ENCODE results near the gene CHPF. TPM values are rescaled to one million over a fixed set of nuclear protein-coding genes. Genes with fewer than 3 reads are reported as not detected.

The CHPF gene
- total RNA-seq, 2 experiments from 2014 or later = 24.1 to 33.0 TPM

DNA sequence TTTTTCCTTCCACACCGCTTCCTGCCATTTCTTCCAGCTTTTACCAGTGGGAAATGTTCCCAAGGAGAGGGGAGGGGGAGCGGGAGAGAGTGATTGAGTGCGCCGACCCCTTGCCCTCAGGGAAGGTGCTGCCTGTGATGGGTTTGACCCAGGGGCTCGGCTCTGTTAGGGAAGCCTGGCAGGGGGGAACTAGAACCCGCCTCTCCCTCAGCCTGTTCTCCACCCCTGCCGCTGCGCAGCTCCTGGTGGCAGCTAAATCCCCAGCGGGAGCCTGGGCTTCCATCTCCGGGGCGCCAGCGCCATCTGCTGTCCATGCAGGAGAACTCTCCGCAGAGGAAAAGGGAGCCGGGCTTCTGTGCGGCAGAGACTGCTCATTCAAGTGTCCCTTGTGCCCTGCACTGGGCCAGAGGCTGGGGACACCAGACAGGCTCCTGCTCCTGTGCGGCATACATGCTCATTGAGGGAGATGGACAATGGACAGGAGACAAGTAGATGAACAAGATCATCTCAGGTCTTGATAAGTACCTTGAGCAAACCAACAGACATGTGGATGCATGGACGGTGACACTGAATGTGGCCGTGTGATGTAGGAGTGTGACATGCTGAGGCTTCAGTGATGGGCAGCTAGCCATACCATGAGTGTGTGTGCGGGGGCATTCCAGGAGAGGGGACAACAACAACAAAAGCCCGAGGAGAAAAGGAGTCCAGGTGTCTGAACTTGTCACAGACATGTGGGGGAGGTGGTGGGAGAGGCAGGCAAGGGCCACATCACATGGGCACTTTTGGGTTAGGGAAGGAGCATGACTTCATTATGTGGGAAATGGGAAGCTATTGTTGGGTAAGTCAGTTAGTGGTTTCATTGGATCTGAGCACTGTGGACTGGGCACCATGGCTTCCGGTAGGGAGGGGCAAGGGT lies 13.3 kb downstream of the CHPF start:
- no peak overlapping the region for H3K4me2 ChIP-seq (ENCODE audit: low read length)
- CTCF ChIA-PET (ENCODE audit: unreplicated experiment) = interaction anchor here (0.6 to 3.1 kb wide), 9 partner anchors 10 to 473 kb away, joined by 3 to 23 read pairs (median 3); partner anchors contain the start of gene GMPPA
- no peaks in the 10 kb centered on the region for H3K9me2 ChIP-seq (ENCODE audit: insufficient read depth, low read length)
- no TSS peak for BruUV-seq (replicated peaks)
- no peak overlapping the region for H2AFZ ChIP-seq (ENCODE audit: low read length)
- no peaks in the 10 kb centered on the region for H3K4me1 ChIP-seq (ENCODE audit: insufficient read depth, low read length, poor library complexity, severe bottlenecking)
- POLR2A ChIA-PET = no interaction called here
- no peaks in the 10 kb centered on the region for H4K20me1 ChIP-seq (ENCODE audit: insufficient read depth, low read length)
- no peaks in the 10 kb centered on the region for H3K9me3 ChIP-seq (ENCODE audit: low read length)
- H3K4me3 ChIP-seq (ENCODE audit: low read depth, low read length, poor library complexity, severe bottlenecking) = no peak overlapping the region
- no peaks in the 10 kb centered on the region for H3K36me3 ChIP-seq (ENCODE audit: insufficient read depth, low read length)
- DNase-seq (ENCODE audit: low spot score) = peak; percentile 81
- intact Hi-C loops (cut with micrococcal nuclease; ENCODE audit: unreplicated experiment) = loop anchor here (1.0 kb wide), 4 partner anchors 35 to 127 kb away; no protein-coding TSS in a partner anchor
- TF ChIP-seq, protein P1, sequence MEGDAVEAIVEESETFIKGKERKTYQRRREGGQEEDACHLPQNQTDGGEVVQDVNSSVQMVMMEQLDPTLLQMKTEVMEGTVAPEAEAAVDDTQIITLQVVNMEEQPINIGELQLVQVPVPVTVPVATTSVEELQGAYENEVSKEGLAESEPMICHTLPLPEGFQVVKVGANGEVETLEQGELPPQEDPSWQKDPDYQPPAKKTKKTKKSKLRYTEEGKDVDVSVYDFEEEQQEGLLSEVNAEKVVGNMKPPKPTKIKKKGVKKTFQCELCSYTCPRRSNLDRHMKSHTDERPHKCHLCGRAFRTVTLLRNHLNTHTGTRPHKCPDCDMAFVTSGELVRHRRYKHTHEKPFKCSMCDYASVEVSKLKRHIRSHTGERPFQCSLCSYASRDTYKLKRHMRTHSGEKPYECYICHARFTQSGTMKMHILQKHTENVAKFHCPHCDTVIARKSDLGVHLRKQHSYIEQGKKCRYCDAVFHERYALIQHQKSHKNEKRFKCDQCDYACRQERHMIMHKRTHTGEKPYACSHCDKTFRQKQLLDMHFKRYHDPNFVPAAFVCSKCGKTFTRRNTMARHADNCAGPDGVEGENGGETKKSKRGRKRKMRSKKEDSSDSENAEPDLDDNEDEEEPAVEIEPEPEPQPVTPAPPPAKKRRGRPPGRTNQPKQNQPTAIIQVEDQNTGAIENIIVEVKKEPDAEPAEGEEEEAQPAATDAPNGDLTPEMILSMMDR (conservative IDR thresholded peaks at IDR 0.05; ENCODE audit: low read length) = peak; percentile 95
- TF ChIP-seq EZH2phosphoT487 (IDR thresholded peaks at IDR 0.05; ENCODE audit: borderline replicate concordance, low read depth, low read length) = no peak
- no peak overlapping the region for H3K27ac ChIP-seq (ENCODE audit: low read depth, low read length, poor library complexity, severe bottlenecking)
- no peaks in the 10 kb centered on the region for H3K79me2 ChIP-seq (ENCODE audit: insufficient read depth, low read depth, low read length)

DNA sequence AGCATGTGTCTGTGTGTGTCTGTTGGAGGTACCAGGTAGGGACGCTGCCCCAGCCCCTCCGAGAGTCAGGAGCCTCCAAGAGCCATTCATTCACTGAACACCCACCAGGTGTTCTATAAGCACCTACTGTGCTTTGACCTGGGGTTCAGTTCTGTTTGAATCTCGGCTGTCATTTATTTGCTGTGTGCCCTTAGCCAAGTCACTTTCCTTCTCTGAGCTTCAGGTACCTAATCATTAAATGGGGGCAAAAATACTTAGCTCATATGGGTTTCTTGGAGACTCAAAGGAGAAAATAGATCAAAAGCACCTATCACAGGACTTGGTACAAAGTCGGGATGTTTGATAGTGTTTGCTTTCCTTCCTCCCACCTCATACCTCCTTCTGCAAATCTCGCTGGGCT lies 16.1 kb downstream of the CHPF start:
- Histone ChIP-seq H3K27ac (ENCODE audit: low read depth, low read length, poor library complexity, severe bottlenecking) (no peak overlapping the region), H3K9me3 (ENCODE audit: low read length) (no peaks in the 10 kb centered on the region), H3K4me2 (ENCODE audit: low read length) (no peak overlapping the region), H2AFZ (ENCODE audit: low read length) (no peak overlapping the region), H3K4me3 (ENCODE audit: low read depth, low read length, poor library complexity, severe bottlenecking) (no peak overlapping the region), H3K4me1 (ENCODE audit: insufficient read depth, low read length, poor library complexity, severe bottlenecking) (no peaks in the 10 kb centered on the region), H3K36me3 (ENCODE audit: insufficient read depth, low read length) (no peaks in the 10 kb centered on the region), H3K9me2 (ENCODE audit: insufficient read depth, low read length) (no peaks in the 10 kb centered on the region), H4K20me1 (ENCODE audit: insufficient read depth, low read length) (no peaks in the 10 kb centered on the region), H3K79me2 (ENCODE audit: insufficient read depth, low read depth, low read length) (no peaks in the 10 kb centered on the region)
- TF ChIP-seq, protein P1 (conservative IDR thresholded peaks at IDR 0.05; ENCODE audit: low read length) = no peak
- TF ChIP-seq EZH2phosphoT487 (IDR thresholded peaks at IDR 0.05; ENCODE audit: borderline replicate concordance, low read depth, low read length) = no peak
- POLR2A ChIA-PET = no interaction called here
- no TSS peak for BruUV-seq (replicated peaks)
- CTCF ChIA-PET (ENCODE audit: unreplicated experiment) = interaction anchor here (0.7 to 0.8 kb wide), 2 partner anchors 32 to 123 kb away, joined by 3 to 4 read pairs; no protein-coding TSS in a partner anchor
- DNase-seq (ENCODE audit: low spot score) = no peak
- intact Hi-C loops (cut with micrococcal nuclease; ENCODE audit: unreplicated experiment) = no loop called here

DNA sequence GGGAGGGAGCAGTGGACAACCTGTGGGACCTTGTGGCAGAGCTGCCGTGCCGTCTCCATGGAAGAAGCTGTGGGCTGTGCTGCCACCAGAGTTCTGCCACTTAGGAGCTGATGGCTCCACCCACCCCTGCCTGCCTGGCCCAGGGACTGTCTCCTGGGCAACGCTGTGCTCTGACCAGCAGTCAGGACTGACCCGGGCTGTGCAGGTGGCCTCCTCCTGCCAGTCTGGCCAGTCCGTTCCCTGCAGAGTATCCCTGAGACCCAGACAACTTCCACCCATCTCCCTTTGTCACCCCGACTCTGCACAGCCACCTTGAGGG lies 16.6 kb downstream of the CHPF start:
- Histone ChIP-seq H3K4me2 (ENCODE audit: low read length) (no peak overlapping the region), H3K4me1 (ENCODE audit: insufficient read depth, low read length, poor library complexity, severe bottlenecking) (no peaks in the 10 kb centered on the region), H3K79me2 (ENCODE audit: insufficient read depth, low read depth, low read length) (no peaks in the 10 kb centered on the region), H4K20me1 (ENCODE audit: insufficient read depth, low read length) (no peaks in the 10 kb centered on the region), H3K36me3 (ENCODE audit: insufficient read depth, low read length) (no peaks in the 10 kb centered on the region), H3K4me3 (ENCODE audit: low read depth, low read length, poor library complexity, severe bottlenecking) (no peak overlapping the region), H3K27ac (ENCODE audit: low read depth, low read length, poor library complexity, severe bottlenecking) (no peak overlapping the region), H3K9me2 (ENCODE audit: insufficient read depth, low read length) (no peaks in the 10 kb centered on the region), H2AFZ (ENCODE audit: low read length) (no peak overlapping the region), H3K9me3 (ENCODE audit: low read length) (no peaks in the 10 kb centered on the region)
- DNase-seq (ENCODE audit: low spot score) = no peak
- no peak for TF ChIP-seq EZH2phosphoT487 (IDR thresholded peaks at IDR 0.05; ENCODE audit: borderline replicate concordance, low read depth, low read length)
- TF ChIP-seq, protein P1 (conservative IDR thresholded peaks at IDR 0.05; ENCODE audit: low read length) = no peak
- no TSS peak for BruUV-seq (replicated peaks)
- ChIA-PET CTCF (ENCODE audit: unreplicated experiment) (interaction anchor here (0.7 kb wide), 1 partner anchor 122 kb away, joined by 3 read pairs; no protein-coding TSS in a partner anchor), POLR2A (no interaction called here)
- intact Hi-C loops (cut with micrococcal nuclease; ENCODE audit: unreplicated experiment) = no loop called here

All from OCI-LY7 (cell line).